ENCODE data around the gene CCDC6.
"Not testable (repeated sequence)": the region's sequence is repeated elsewhere in the genome, so short reads cannot be mapped to it uniquely, and the experiment has no call there.

- not testable (repeated sequence) for TF ChIP-seq POLR2A, CTCF (IDR thresholded peaks at IDR 0.05)
Measured at GRCh38 chr10:59785476-59785875, 120.9 kb downstream of the CCDC6 start.

Measured in suprapubic skin (tissue), 3 donors.